GM04504 (cell line): ENCODE data around the gene EZR.
A peak's percentile ranks its signal among the peaks of the same experiment; 100 is the strongest.

Experiments
- DNase-seq: peaks from one replicate; pipeline ENCODE4 v3.0.0-alpha.2; 2012; ENCODE audit warnings: low read depth

Gene EZR

DNA sequence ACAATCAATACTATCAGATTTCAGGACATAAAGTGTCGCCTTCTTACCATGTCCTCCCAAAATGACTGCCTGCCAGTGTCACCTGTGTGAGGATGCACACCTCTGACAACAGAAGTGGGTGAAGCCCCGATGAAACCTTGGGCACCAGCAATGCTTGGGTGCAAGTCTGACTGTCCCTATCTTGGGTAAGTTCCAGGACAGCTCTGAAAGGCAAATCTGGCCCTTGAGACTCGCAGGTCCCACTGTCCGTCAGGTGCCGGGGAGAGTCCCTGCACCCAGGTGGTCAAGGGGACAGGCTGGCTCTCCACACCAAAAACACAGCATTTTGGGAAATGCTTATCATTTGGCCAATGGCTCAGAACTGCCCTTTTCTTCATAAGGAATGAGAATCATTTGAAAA lies 43.3 kb downstream of the EZR start:
- no peak for DNase-seq

DNA sequence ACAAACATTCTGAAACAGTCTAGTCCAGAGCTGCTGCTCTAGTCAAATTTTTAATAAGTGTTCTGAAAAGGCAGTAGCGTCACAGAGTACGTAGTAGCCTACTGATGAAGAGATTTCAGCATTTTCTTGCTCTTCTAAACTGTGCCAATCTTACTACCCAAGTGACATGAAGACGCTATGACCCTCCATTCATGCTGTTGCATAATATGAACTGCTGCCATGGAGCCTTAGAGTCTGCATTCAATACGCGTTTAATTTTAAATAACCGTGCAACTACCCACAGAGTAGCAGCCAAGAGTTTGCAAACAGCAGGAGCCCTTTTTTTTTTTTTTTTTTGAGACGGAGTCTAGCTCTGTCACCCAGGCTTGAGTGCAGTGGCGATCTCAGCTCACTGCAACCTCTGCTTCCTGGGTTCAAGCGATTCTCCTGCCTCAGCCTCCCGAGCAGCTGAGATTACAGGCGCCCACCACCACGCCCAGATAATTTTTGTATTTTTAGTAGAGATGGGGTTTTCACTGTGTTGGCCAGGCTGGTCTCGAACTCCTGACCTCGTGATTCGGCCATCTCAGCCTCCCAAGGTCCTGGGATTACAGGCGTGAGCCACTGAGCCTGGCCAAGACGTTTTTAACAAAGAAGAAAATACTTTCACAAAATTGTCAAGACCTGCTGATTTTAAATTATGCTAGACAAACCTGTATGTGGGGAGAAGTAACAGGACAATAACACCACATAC lies 44.3 kb downstream of the EZR start:
- DNase-seq: no peak

DNA sequence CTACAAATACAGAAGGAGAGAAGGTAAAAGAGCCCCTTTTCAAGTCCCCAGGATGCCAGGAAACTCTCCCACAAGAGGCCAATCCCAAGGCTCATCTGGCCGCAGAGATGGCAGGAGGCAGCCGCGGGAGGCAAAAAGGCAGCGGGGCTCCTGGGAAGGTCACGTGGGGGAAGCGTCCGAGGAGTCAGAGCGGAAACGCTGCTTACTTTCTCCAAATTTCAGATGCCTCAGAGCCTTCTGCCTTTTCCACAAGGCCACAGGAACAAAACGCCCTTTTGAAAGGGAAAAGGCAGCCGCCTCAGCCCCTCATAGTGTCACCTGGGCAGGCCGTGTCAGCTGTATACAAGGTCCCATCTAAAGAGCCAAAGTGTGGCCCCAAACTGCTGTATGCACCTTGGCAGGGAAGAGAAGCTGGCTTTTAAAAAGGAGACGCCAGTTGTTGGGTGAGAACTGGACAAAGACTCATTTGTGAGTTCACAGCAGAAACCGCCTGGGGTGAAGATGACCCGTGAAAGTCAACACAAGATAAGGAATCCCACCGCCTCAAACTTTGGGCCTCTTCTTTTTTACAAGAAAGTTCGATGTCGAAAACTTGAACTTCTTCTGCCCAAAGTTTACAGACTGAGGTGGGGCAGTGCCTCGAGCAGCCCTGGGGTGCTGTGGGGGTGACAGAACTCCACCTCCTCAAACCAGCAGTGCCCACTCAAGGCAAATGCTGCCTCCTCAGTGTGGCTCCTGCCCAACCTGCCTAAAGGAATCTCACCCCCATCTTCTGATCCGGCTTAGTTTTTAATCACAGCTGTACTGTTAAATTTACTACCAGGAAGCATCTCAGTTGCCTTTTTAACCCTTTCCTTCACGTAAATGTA lies 45.4 kb downstream of the EZR start:
- DNase-seq: no peak

- DNase-seq: peak; percentile 66
These were observed 46.3 kb downstream of the EZR start for GRCh38 chr6:158772851-158773371.

- no peak for DNase-seq
These were observed 47.0 kb downstream of the EZR start for GRCh38 chr6:158772172-158772571.

- DNase-seq: no peak
These were observed 47.6 kb downstream of the EZR start for GRCh38 chr6:158771399-158772152.

GRCh38 chr6:158770533-158771330 lies 48.4 kb downstream of the EZR start:
- no peak for DNase-seq

- DNase-seq: no peak
These were observed 49.3 kb downstream of the EZR start for GRCh38 chr6:158769771-158770432.

DNA sequence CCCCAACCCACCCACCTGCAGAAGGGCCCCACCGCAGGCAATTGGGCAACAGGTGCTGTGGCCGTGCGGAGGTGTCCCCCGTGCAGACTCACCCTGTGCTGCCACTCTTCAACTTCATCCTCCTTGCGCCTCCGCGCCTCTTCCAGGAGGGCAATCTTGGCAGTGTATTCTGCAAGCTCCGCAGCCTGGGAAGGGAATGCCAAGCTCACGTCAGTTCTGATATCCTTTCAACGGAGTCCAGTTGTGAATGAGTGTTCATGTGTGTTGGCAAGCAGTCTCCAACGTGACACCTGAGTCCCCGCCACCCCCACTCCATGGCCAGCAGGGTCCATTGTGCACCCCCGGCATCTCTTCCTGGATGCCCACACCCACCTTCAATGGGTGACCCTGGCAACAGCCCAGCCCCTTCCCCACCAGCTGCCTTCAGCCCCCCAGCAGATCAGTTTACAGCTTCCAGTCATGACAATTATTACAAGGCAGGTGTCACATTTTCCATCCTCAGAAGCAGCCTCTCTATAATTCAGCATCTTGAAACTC lies 49.9 kb downstream of the EZR start:
- no peak for DNase-seq

DNA sequence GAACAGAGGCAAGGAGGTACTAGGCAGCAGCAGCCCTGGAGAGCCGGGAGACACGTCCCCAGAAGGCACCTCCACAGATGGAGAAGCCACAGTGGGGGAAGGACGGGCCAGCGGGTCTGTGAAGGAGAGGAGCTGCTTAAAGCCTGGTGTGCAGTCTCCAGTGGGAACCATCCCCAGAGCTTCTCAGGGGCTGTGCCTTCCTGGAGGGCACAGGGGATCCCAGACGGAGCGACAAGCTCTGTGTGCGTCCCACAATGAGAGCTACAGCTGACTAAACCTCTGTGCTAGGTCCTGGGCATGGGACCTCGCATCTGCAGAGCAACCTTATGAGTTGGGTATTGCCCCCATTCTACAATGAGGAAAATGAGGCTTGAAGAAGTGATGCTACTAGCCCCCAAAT lies 50.7 kb downstream of the EZR start:
- no peak for DNase-seq

- DNase-seq: no peak
These were observed 51.5 kb downstream of the EZR start for GRCh38 chr6:158767709-158768108.

DNA sequence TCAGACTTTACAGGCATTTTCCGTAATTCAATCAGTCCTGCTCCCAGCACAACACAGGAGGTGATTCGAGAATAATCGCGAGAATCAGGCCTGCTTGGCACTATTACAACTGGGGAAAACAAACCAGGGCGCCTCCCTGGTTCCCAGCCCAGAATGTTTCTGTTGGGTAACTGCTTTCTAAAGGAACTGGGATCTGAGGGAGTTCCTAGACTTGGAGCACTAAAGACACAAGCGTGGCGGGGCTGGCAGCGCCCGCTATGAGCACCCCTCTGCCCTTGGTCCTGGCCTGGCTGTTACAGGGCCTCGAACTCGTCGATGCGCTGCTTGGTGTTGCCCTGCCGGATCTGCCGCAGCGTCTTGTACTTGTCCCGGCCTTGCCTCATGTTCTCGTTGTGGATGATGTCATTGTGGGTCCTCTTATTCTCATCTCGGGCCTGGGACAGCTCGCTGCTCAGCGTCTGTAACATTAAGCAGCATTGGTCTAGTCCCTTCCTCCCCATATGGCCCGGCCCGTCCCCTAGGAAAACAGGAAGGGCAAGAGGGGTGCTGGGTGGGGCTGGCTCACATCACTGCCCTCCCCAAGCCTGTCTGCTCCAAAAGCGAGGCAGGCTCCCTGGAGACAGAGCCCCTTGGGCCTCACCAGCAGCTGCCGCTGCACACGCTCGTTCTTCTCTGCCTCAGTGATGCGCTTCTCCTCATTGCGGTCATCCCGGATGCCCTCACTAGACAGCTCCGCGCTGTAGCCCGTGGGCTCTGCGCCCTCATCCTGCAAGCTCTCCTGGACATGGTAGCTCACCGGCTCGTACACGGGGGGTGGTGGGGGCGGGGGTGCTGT lies 52.3 kb downstream of the EZR start:
- no peak for DNase-seq

- DNase-seq: no peak
These were observed 53.6 kb downstream of the EZR start for GRCh38 chr6:158765499-158766068.

DNA sequence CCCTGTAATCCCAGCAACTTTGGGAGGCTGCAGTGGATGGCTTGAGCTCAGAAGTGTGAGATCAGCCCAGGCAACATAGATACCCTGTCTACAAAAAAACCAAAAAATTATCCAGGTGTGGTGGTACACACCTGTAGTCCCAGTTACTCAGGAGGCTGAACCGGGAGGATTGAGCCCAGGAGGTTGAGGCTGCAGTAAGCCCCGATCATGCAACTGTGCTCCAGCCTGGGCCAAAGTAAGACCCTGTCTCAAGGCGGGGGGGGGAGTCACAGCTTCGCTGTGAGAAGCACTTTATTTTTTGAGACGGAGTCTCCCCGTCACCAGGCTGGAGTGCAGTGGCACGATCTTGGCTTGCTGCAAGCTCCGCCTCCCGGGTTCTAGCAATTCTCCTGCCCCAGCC lies 54.2 kb downstream of the EZR start:
- no peak for DNase-seq

GRCh38 chr6:158764183-158764849 lies 54.9 kb downstream of the EZR start:
- DNase-seq: no peak

GRCh38 chr6:158763434-158764182 lies 55.6 kb downstream of the EZR start:
- DNase-seq: no peak

- DNase-seq: no peak
These were observed 56.3 kb downstream of the EZR start for GRCh38 chr6:158762787-158763433.

DNA sequence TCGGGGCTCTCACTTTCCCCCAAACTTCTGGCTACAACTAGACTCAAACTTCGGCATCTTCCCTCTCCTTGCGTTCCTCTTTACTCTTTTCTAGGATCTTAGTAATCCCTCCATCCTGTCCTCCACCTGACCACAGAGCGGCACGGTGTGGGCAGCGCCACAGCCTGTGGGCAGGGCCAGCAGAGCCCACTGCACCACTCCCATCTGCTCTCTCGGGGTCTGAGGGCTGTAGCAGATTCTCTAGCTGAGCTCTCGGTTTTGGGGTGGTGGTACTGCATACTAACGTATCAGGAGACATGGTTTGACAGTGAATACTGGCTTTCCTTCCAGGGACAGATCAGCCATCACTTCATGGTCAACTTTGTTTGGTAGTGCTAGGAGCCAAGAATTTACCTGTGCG lies 57.4 kb downstream of the EZR start:
- no peak for DNase-seq
